ENCODE data around the gene HCRT.
"Not testable (repeated sequence)": the region's sequence is repeated elsewhere in the genome, so short reads cannot be mapped to it uniquely, and the experiment has no call there.

Gene HCRT

GRCh38 chr17:42180411-42180921 lies 4.8 kb downstream of the HCRT start:
- no peak for DNase-seq (ENCODE audit: low read depth, low spot score)

- no peak for DNase-seq (ENCODE audit: low read depth, low spot score)
Measured at GRCh38 chr17:42179911-42180410, 5.3 kb downstream of the HCRT start.

GRCh38 chr17:42179335-42179734 lies 5.9 kb downstream of the HCRT start:
- DNase-seq (ENCODE audit: low read depth, low spot score): no peak

- no peak for DNase-seq (ENCODE audit: low read depth, low spot score)
Measured at GRCh38 chr17:42178817-42179216, 6.4 kb downstream of the HCRT start.

- DNase-seq (ENCODE audit: low read depth, low spot score): no peak
Measured at GRCh38 chr17:42177684-42178083, 7.6 kb downstream of the HCRT start.

- no peak for DNase-seq (ENCODE audit: low read depth, low spot score)
Measured at GRCh38 chr17:42174126-42174783, 11.0 kb downstream of the HCRT start.

GRCh38 chr17:42171831-42172230 lies 13.4 kb downstream of the HCRT start:
- no peak for DNase-seq (ENCODE audit: low read depth, low spot score)

- no peak for DNase-seq (ENCODE audit: low read depth, low spot score)
Measured at GRCh38 chr17:42169351-42169750, 15.9 kb downstream of the HCRT start.

GRCh38 chr17:42167807-42168206 lies 17.4 kb downstream of the HCRT start:
- no peak for DNase-seq (ENCODE audit: low read depth, low spot score)

GRCh38 chr17:42166196-42166763 lies 19.0 kb downstream of the HCRT start:
- DNase-seq (ENCODE audit: low read depth, low spot score): no peak

- no peak for DNase-seq (ENCODE audit: low read depth, low spot score)
Measured at GRCh38 chr17:42165751-42166150, 19.5 kb downstream of the HCRT start.

- DNase-seq (ENCODE audit: low read depth, low spot score): no peak
Measured at GRCh38 chr17:42163696-42164407, 21.4 kb downstream of the HCRT start.

- DNase-seq (ENCODE audit: low read depth, low spot score): no peak
Measured at GRCh38 chr17:42163113-42163512, 22.1 kb downstream of the HCRT start.

- no peak for DNase-seq (ENCODE audit: low read depth, low spot score)
Measured at GRCh38 chr17:42160531-42160910, 24.7 kb downstream of the HCRT start.

- DNase-seq (ENCODE audit: low read depth, low spot score): no peak
Measured at GRCh38 chr17:42159796-42160530, 25.3 kb downstream of the HCRT start.

- no peak for DNase-seq (ENCODE audit: low read depth, low spot score)
Measured at GRCh38 chr17:42155614-42156045, 29.6 kb downstream of the HCRT start.

GRCh38 chr17:42153919-42154742 lies 31.1 kb downstream of the HCRT start:
- no peak for DNase-seq (ENCODE audit: low read depth, low spot score)

GRCh38 chr17:42146911-42147607 lies 38.2 kb downstream of the HCRT start:
- no peak for DNase-seq (ENCODE audit: low read depth, low spot score)

- not testable (repeated sequence) for DNase-seq (ENCODE audit: low read depth, low spot score)
Measured at GRCh38 chr17:42143138-42143537, 42.1 kb downstream of the HCRT start.

GRCh38 chr17:42142371-42142896 lies 42.8 kb downstream of the HCRT start:
- no peak for DNase-seq (ENCODE audit: low read depth, low spot score)
